Esophagus muscularis mucosa (tissue), 4 donors: Measurements from ENCODE around the gene C2CD4C. TPM values are rescaled to one million over a fixed set of nuclear protein-coding genes. Genes with fewer than 3 reads are reported as not detected.
"Not testable (repeated sequence)": the region's sequence is repeated elsewhere in the genome, so short reads cannot be mapped to it uniquely, and the experiment has no call there.

Source experiments
- DNase-seq: peaks from one replicate; pipeline ENCODE4 v3.0.0-alpha.2; 2017; ENCODE audit errors: extremely low spot score
- H3K27ac ChIP-seq, 4 donors: fragments of 200-600 bp; sonication (generic); replicated peaks in 1 of 4; 1 replicate in 3 of 4; 2 replicates in 1 of 4; pipeline ENCODE4 v1.5.1; 2016 to 2019; ENCODE audit warnings: mild to moderate bottlenecking in 1 of 4
- H3K27me3 ChIP-seq, 4 donors: fragments of 200-600 bp; sonication (generic); one replicate each; pipeline versions ENCODE4 v1.5.1 to v1.6.0; 2016 to 2019
- H3K36me3 ChIP-seq, 4 donors: fragments of 200-600 bp; sonication (generic); one replicate each; pipeline ENCODE4 v1.5.1; 2016 to 2019
- H3K4me1 ChIP-seq, 4 donors: fragments of 200-600 bp; sonication (generic); one replicate each; pipeline ENCODE4 v1.5.1; 2016 to 2019
- H3K4me3 ChIP-seq, 4 donors: fragments of 200-600 bp; sonication (generic); 1 replicate in 2 of 4; 2 replicates in 2 of 4; pipeline ENCODE4 v1.5.1; 2016 to 2019; ENCODE audit warnings: mild to moderate bottlenecking in 4 of 4, moderate library complexity in 1 of 4
- H3K9me3 ChIP-seq, 4 donors: fragments of 200-600 bp; sonication (generic); 1 replicate in 3 of 4; 2 replicates in 1 of 4; pipeline ENCODE4 v1.5.1; 2016 to 2019
- CTCF ChIP-seq, 3 experiments: fragments of 200-600 bp in 2 of 3; fragments of 450-650 bp in 1 of 3; sonication (generic) in 2 of 3; IDR thresholded peaks; one replicate each; pipeline ENCODE4 v1.5.1; 2017 to 2019; ENCODE audit warnings: antibody characterized with exemption in 3 of 3, mild to moderate bottlenecking in 2 of 3, moderate library complexity in 1 of 3
- EP300 ChIP-seq: sonication (generic); formaldehyde crosslinking; IDR thresholded peaks from one replicate; pipeline ENCODE4 v1.6.1; 2017; ENCODE audit warnings: antibody characterized with exemption
- POLR2A ChIP-seq: fragments of 450-650 bp; IDR thresholded peaks from one replicate; pipeline ENCODE4 v1.6.1; 2017; ENCODE audit warnings: antibody characterized with exemption, moderate library complexity, mild to moderate bottlenecking, low read depth
- POLR2AphosphoS5 ChIP-seq, 2 donors: sonication (generic); formaldehyde crosslinking; IDR thresholded peaks; one replicate each; pipeline ENCODE4 v1.6.1; 2017; ENCODE audit warnings: antibody characterized with exemption in 2 of 2
- WGBS: methylation state at CpG from one replicate; pipeline ENCODE4 v1.1.5; 2018; 5-methylcytosine and 5-hydroxymethylcytosine counted together
- intact Hi-C: fragments of 100-400 bp; cut with DNase I; formaldehyde crosslinking; loops from one replicate; pipeline ENCODE4 v1.15.1; 2023
- total RNA-seq, 4 donors: library from RNA; depleted of rRNA; stranded (reverse); fragments of >200 nt; gene quantifications; one replicate each; pipeline versions ENCODE4 v1.1.0 to v1.2.1, GENCODE V29; 2016

Gene C2CD4C
- total RNA-seq, 4 donors from 2014 or later: 0.46 to 3.7 (median 1.7) TPM

GRCh38 chr19:398719-399118 is 10.2 kb downstream of the C2CD4C start:
- Histone ChIP-seq H3K4me3 (no peak overlapping the region), H3K9me3 (no peaks in the 10 kb centered on the region), H3K27ac (no peak overlapping the region), H3K36me3 (no peaks in the 10 kb centered on the region), H3K4me1 (peaks cover 0 to 7% (median 5%) of the 10 kb centered on the region in 4 donors), H3K27me3 (peaks cover 0 to 55% (median 8%) of the 10 kb centered on the region in 4 donors)
- 88% methylated on average over 14 of the region's 17 CpGs for WGBS
- intact Hi-C loops: no loop called here
- no peak for DNase-seq
- no peak for TF ChIP-seq EP300
- TF ChIP-seq POLR2A: no peak
- no peak for TF ChIP-seq POLR2AphosphoS5 (IDR thresholded peaks at IDR 0.05)
- no peak for TF ChIP-seq CTCF (IDR thresholded peaks at IDR 0.05)

GRCh38 chr19:397941-398706 is 10.8 kb downstream of the C2CD4C start:
- no peak for TF ChIP-seq CTCF (IDR thresholded peaks at IDR 0.05)
- TF ChIP-seq EP300: no peak
- TF ChIP-seq POLR2A: no peak
- no peak for TF ChIP-seq POLR2AphosphoS5 (IDR thresholded peaks at IDR 0.05)
- Histone ChIP-seq H3K27ac (no peak overlapping the region), H3K9me3 (no peaks in the 10 kb centered on the region), H3K36me3 (no peaks in the 10 kb centered on the region), H3K4me3 (no peak overlapping the region), H3K27me3 (peaks cover 0 to 49% (median 8%) of the 10 kb centered on the region in 4 donors), H3K4me1 (peaks cover 0 to 7% (median 5%) of the 10 kb centered on the region in 4 donors)
- intact Hi-C loops: no loop called here
- 91% methylated on average over 30 of the region's 31 CpGs for WGBS
- no peak for DNase-seq

GRCh38 chr19:397321-397720 is 11.6 kb downstream of the C2CD4C start:
- no peak overlapping the region for H3K4me3 ChIP-seq
- no peak overlapping the region for H3K27ac ChIP-seq
- H3K27me3 ChIP-seq: peaks cover 0 to 41% (median 6%) of the 10 kb centered on the region in 4 donors
- no peak for DNase-seq
- no peak for TF ChIP-seq CTCF (IDR thresholded peaks at IDR 0.05)
- TF ChIP-seq POLR2AphosphoS5 (IDR thresholded peaks at IDR 0.05): no peak
- TF ChIP-seq POLR2A: no peak
- TF ChIP-seq EP300: no peak
- intact Hi-C loops: no loop called here
- no peaks in the 10 kb centered on the region for H3K9me3 ChIP-seq
- WGBS: 53% methylated on average over 13 of the region's 18 CpGs
- peaks cover 0 to 7% (median 5%) of the 10 kb centered on the region in 4 donors for H3K4me1 ChIP-seq
- H3K36me3 ChIP-seq: no peaks in the 10 kb centered on the region

GRCh38 chr19:395467-395866 is 13.5 kb downstream of the C2CD4C start:
- no peak overlapping the region for H3K27ac ChIP-seq
- WGBS: 85% methylated on average over 5 of the region's 5 CpGs
- H3K4me3 ChIP-seq: no peak overlapping the region
- intact Hi-C loops: no loop called here
- peaks cover 0 to 28% (median 1%) of the 10 kb centered on the region in 4 donors for H3K27me3 ChIP-seq
- no peak for DNase-seq
- TF ChIP-seq POLR2A (no peak), CTCF (IDR thresholded peaks at IDR 0.05) (no peak), EP300 (no peak), POLR2AphosphoS5 (IDR thresholded peaks at IDR 0.05) (no peak)
- H3K36me3 ChIP-seq: no peaks in the 10 kb centered on the region
- H3K4me1 ChIP-seq: no peaks in the 10 kb centered on the region
- H3K9me3 ChIP-seq: no peaks in the 10 kb centered on the region

- H3K36me3 ChIP-seq, intact Hi-C loops, H3K27ac ChIP-seq, H3K4me3 ChIP-seq, H3K9me3 ChIP-seq, H3K4me1 ChIP-seq, DNase-seq: not testable (repeated sequence)
- WGBS: 98% methylated on average over 1 of the region's 1 CpG
- peaks cover 0 to 34% (median 1%) of the 10 kb centered on the region in 4 donors for H3K27me3 ChIP-seq
Observed at GRCh38 chr19:394857-395256, 14.1 kb downstream of the C2CD4C start.

- intact Hi-C loops, H3K36me3 ChIP-seq: not testable (repeated sequence)
Observed at GRCh38 chr19:393560-393959, 15.4 kb downstream of the C2CD4C start.

More at GRCh38 chr19:393560-393959, 15.4 kb downstream of the C2CD4C start:
- not testable (repeated sequence) for DNase-seq, H3K4me3 ChIP-seq, H3K27ac ChIP-seq, H3K9me3 ChIP-seq, H3K4me1 ChIP-seq
- H3K27me3 ChIP-seq: peaks cover 0 to 36% (median 1%) of the 10 kb centered on the region in 4 donors
